Liver (tissue), 9 donors: Measurements from ENCODE around the gene SAA4. TPM values are rescaled to one million over a fixed set of nuclear protein-coding genes. Genes with fewer than 3 reads are reported as not detected.
"Not testable (repeated sequence)": the region's sequence is repeated elsewhere in the genome, so short reads cannot be mapped to it uniquely, and the experiment has no call there.

Experiments
- DNase-seq: peaks from one replicate; pipeline ENCODE4 v3.0.0-alpha.2; 2017; ENCODE audit warnings: low spot score
- H3K27ac ChIP-seq, 2 donors: one replicate each; pipeline ENCODE4 v1.7.0; 2013; ENCODE audit warnings: inconsistent platforms in 2 of 2, low read length in 2 of 2, control low read depth in 1 of 2, low read depth in 1 of 2, mild to moderate bottlenecking in 1 of 2
- H3K27me3 ChIP-seq, 4 donors: one replicate each; pipeline versions ENCODE4 v1.6.1 to v1.7.0; 2013; ENCODE audit warnings: low read length in 3 of 4, inconsistent platforms in 1 of 4, mild to moderate bottlenecking in 1 of 4, moderate library complexity in 1 of 4; ENCODE audit not compliant: control insufficient read depth in 4 of 4, insufficient read depth in 4 of 4
- H3K36me3 ChIP-seq, 4 donors: one replicate each; pipeline versions ENCODE4 v1.6.1 to v1.7.0; 2013; ENCODE audit warnings: low read length in 3 of 4, mild to moderate bottlenecking in 3 of 4, low read depth in 1 of 4, moderate library complexity in 1 of 4; ENCODE audit not compliant: control insufficient read depth in 4 of 4, insufficient read depth in 3 of 4
- H3K4me1 ChIP-seq, 4 donors: one replicate each; pipeline versions ENCODE4 v1.6.1 to v1.7.0; 2013; ENCODE audit warnings: low read length in 3 of 4, mild to moderate bottlenecking in 3 of 4, moderate library complexity in 1 of 4; ENCODE audit not compliant: control insufficient read depth in 4 of 4, insufficient read depth in 4 of 4
- H3K4me3 ChIP-seq, 3 donors: one replicate each; pipeline versions ENCODE4 v1.6.1 to v1.7.0; 2013; ENCODE audit warnings: low read length in 3 of 3, control low read depth in 1 of 3, low read depth in 1 of 3, mild to moderate bottlenecking in 1 of 3
- H3K9ac ChIP-seq, 2 donors: one replicate each; pipeline ENCODE4 v1.7.0; 2013; ENCODE audit warnings: low read length in 2 of 2, mild to moderate bottlenecking in 2 of 2, moderate library complexity in 2 of 2, control low read depth in 1 of 2, low read depth in 1 of 2
- H3K9me3 ChIP-seq, 4 donors: one replicate each; pipeline versions ENCODE4 v1.6.1 to v1.7.0; 2013; ENCODE audit warnings: low read length in 3 of 4; ENCODE audit not compliant: control insufficient read depth in 4 of 4
- ATF3 ChIP-seq: IDR thresholded peaks from 2 replicates; pipeline ENCODE4 v1.6.1; 2016; ENCODE audit warnings: antibody characterized with exemption
- CTCF ChIP-seq: fragments of 150-350 bp; IDR thresholded peaks from 2 replicates; pipeline ENCODE4 v1.5.1; 2017; ENCODE audit warnings: improper control_type of control experiment, low read depth, low read length; ENCODE audit not compliant: missing input control
- EGR1 ChIP-seq, 2 donors: IDR thresholded peaks; 2 replicates each; pipeline ENCODE4 v1.6.1; 2016 to 2018; ENCODE audit warnings: antibody characterized with exemption in 2 of 2, low read depth in 2 of 2
- FOXA2 ChIP-seq: IDR thresholded peaks from 2 replicates; pipeline ENCODE4 v1.6.1; 2016; ENCODE audit warnings: antibody characterized with exemption
- GABPA ChIP-seq, 2 donors: IDR thresholded peaks in 1 of 2; conservative IDR thresholded peaks in 1 of 2; 2 replicates each; pipeline ENCODE4 v1.6.1; 2016; ENCODE audit warnings: antibody characterized with exemption in 2 of 2, mild to moderate bottlenecking in 1 of 2, moderate library complexity in 1 of 2
- HNF4A ChIP-seq, 2 donors: conservative IDR thresholded peaks; 2 replicates each; pipeline ENCODE4 v1.6.1; 2016; ENCODE audit warnings: antibody characterized with exemption in 2 of 2, mild to moderate bottlenecking in 2 of 2
- HNF4G ChIP-seq: IDR thresholded peaks from 2 replicates; pipeline ENCODE4 v1.6.1; 2016; ENCODE audit warnings: antibody characterized with exemption
- JUND ChIP-seq, 2 donors: IDR thresholded peaks; 2 replicates each; pipeline ENCODE4 v1.6.1; 2016; ENCODE audit warnings: antibody characterized with exemption in 2 of 2
- MAX ChIP-seq: IDR thresholded peaks from 2 replicates; pipeline ENCODE4 v1.6.1; 2016; ENCODE audit warnings: antibody characterized with exemption
- RAD21 ChIP-seq, 2 donors: IDR thresholded peaks; 2 replicates each; pipeline ENCODE4 v1.6.1; 2016; ENCODE audit warnings: antibody characterized with exemption in 2 of 2, mild to moderate bottlenecking in 2 of 2
- REST ChIP-seq: IDR thresholded peaks from 2 replicates; pipeline ENCODE4 v1.6.1; 2016; ENCODE audit warnings: antibody characterized with exemption, mild to moderate bottlenecking
- RXRA ChIP-seq, 2 donors: IDR thresholded peaks; 2 replicates each; pipeline ENCODE4 v1.6.1; 2017 to 2018; ENCODE audit warnings: antibody characterized with exemption in 2 of 2, mild to moderate bottlenecking in 1 of 2
- SP1 ChIP-seq: IDR thresholded peaks from 2 replicates; pipeline ENCODE4 v1.6.1; 2018; ENCODE audit warnings: antibody characterized with exemption, mild to moderate bottlenecking
- TAF1 ChIP-seq: conservative IDR thresholded peaks from 2 replicates; pipeline ENCODE4 v1.6.1; 2016; ENCODE audit warnings: antibody characterized with exemption, mild to moderate bottlenecking
- YY1 ChIP-seq: IDR thresholded peaks from 2 replicates; pipeline ENCODE4 v1.6.1; 2016; ENCODE audit warnings: antibody characterized with exemption, mild to moderate bottlenecking
- ZBTB33 ChIP-seq: IDR thresholded peaks from 2 replicates; pipeline ENCODE4 v1.6.1; 2016; ENCODE audit warnings: antibody characterized with exemption
- WGBS: extraction: QIAGEN DNeasy Blood & Tissue Kit; methylation state at CpG from one replicate; pipeline ENCODE4 v1.1.7; 2013; 5-methylcytosine and 5-hydroxymethylcytosine counted together
- polyA plus RNA-seq, 2 donors: library from polyadenylated mRNA; stranded (reverse) in 1 of 2; unstranded in 1 of 2; fragments of 200-250 nt in 1 of 2; fragments of >200 nt in 1 of 2; fragmentation: Nextera tagmentation in 1 of 2; extraction: Ambion mirVana in 1 of 2; gene quantifications; one replicate each; pipeline versions ENCODE4 v1.2.1 to v1.2.3, GENCODE V29; 2013 to 2015
- total RNA-seq, 2 donors: library from RNA; depleted of rRNA; stranded (reverse); fragments of >200 nt; gene quantifications; one replicate each; pipeline ENCODE4 v1.2.3, GENCODE V29; 2014
- donor health status: healthy.
- donor health status: healthy.
- donor health status: healthy.
- donor health status: healthy.
- donor health status: healthy.

Gene SAA4
- total and polyA plus RNA-seq, 4 donors = 84.9 to 4,017 (median 1,127) TPM

GRCh38 chr11:18262681-18263350 is 26.2 kb upstream of the SAA4 start:
- not testable (repeated sequence) for H3K9ac ChIP-seq, H3K27me3 ChIP-seq, H3K9me3 ChIP-seq, DNase-seq, H3K4me3 ChIP-seq, H3K27ac ChIP-seq, H3K36me3 ChIP-seq
- TF ChIP-seq YY1 = peak; percentile 20
- peak in 1 of 2 donors; percentile 10 for TF ChIP-seq JUND (IDR thresholded peaks at IDR 0.05)
- TF ChIP-seq RXRA (IDR thresholded peaks at IDR 0.05) = peak in 1 of 2 donors; percentile 36
- peak; percentile 17 to 21 for TF ChIP-seq HNF4A (conservative IDR thresholded peaks at IDR 0.05)
- H3K4me1 ChIP-seq = peaks cover 9 to 23% (median 18%) of the 10 kb centered on the region in 4 donors
- 55% methylated on average over 8 of the region's 8 CpGs for WGBS

GRCh38 chr11:18261721-18262120 is 25.1 kb upstream of the SAA4 start:
- peaks cover 12 to 29% (median 20%) of the 10 kb centered on the region in 4 donors for H3K4me1 ChIP-seq
- no peak overlapping the region for H3K9ac ChIP-seq
- H3K4me3 ChIP-seq = no peak overlapping the region
- no peak for TF ChIP-seq HNF4A (conservative IDR thresholded peaks at IDR 0.05)
- no peak for TF ChIP-seq FOXA2
- TF ChIP-seq HNF4G = no peak
- no peak for TF ChIP-seq EGR1 (IDR thresholded peaks at IDR 0.05; ENCODE audit: low read depth in 2 of 2)
- TF ChIP-seq RXRA (IDR thresholded peaks at IDR 0.05) = no peak
- no peak for TF ChIP-seq MAX
- TF ChIP-seq GABPA (IDR thresholded peaks at IDR 0.05 in 1 of 2, conservative IDR thresholded peaks at IDR 0.05 in 1 of 2) = no peak
- TF ChIP-seq ZBTB33 = no peak
- TF ChIP-seq REST = no peak
- no peak for TF ChIP-seq ATF3
- TF ChIP-seq TAF1 = no peak
- no peak for TF ChIP-seq SP1
- no peak for TF ChIP-seq RAD21 (IDR thresholded peaks at IDR 0.05)
- TF ChIP-seq YY1 = no peak
- TF ChIP-seq CTCF = no peak
- no peaks in the 10 kb centered on the region for H3K36me3 ChIP-seq
- 98% methylated on average over 14 of the region's 14 CpGs for WGBS
- H3K27me3 ChIP-seq = no peaks in the 10 kb centered on the region
- no peaks in the 10 kb centered on the region for H3K9me3 ChIP-seq
- H3K27ac ChIP-seq = no peak overlapping the region
- DNase-seq = no peak
